Brain pericyte (primary cell): Measurements from ENCODE around the gene LTO1.
"Not testable (repeated sequence)": the region's sequence is repeated elsewhere in the genome, so short reads cannot be mapped to it uniquely, and the experiment has no call there.

ENCODE experiments used
- DNase-seq: peaks from one replicate; pipeline ENCODE4 v3.0.0-alpha.2; 2012; ENCODE audit warnings: low read depth, low spot score

Gene LTO1

GRCh38 chr11:69634590-69634989 is 40.6 kb downstream of the LTO1 start:
- DNase-seq: no peak

GRCh38 chr11:69634069-69634468 is 41.1 kb downstream of the LTO1 start:
- no peak for DNase-seq

- DNase-seq: no peak
Observed at GRCh38 chr11:69632900-69633299, 42.3 kb downstream of the LTO1 start.

GRCh38 chr11:69630424-69630823 is 44.7 kb downstream of the LTO1 start:
- no peak for DNase-seq

GRCh38 chr11:69630017-69630416 is 45.1 kb downstream of the LTO1 start:
- DNase-seq: no peak

GRCh38 chr11:69627551-69627950 is 47.6 kb downstream of the LTO1 start:
- no peak for DNase-seq

- no peak for DNase-seq
Observed at GRCh38 chr11:69625476-69625875, 49.7 kb downstream of the LTO1 start.

GRCh38 chr11:69624293-69624692 is 50.9 kb downstream of the LTO1 start:
- no peak for DNase-seq

- not testable (repeated sequence) for DNase-seq
Observed at GRCh38 chr11:69622097-69622681, 53.0 kb downstream of the LTO1 start.

GRCh38 chr11:69620683-69621290 is 54.4 kb downstream of the LTO1 start:
- DNase-seq: no peak

- no peak for DNase-seq
Observed at GRCh38 chr11:69618237-69618636, 56.9 kb downstream of the LTO1 start.

GRCh38 chr11:69617682-69618081 is 57.5 kb downstream of the LTO1 start:
- DNase-seq: no peak

GRCh38 chr11:69617220-69617619 is 57.9 kb downstream of the LTO1 start:
- DNase-seq: no peak
